Measurements from ENCODE around the gene MROH7. TPM values are rescaled to one million over a fixed set of nuclear protein-coding genes. Genes with fewer than 3 reads are reported as not detected.

The MROH7 gene
- total RNA-seq, 1 experiment from 2014 or later: not detected

GRCh38 chr1:54650417-54650816 is 8.8 kb downstream of the MROH7 start:
- no peak for DNase-seq (ENCODE audit: low spot score)

DNA sequence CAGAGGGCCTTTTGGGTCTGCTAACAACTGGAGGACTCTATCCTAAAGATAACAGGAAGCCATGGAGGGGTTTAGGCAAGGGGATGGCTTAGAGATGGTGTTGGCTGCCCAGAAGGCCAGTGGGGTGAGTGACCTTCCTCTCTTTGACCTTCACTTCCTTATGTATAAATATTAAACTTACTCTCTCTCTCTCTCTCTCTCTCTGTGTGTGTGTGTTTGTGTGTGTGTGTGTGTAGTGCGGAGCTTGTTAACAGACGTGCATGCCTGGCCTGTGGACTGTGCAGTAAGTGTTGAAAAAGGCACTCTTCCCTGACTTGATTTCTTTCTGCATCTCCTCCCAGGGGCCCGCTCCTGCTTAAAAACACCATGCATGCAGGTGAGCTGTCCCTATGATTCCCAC is 10.0 kb downstream of the MROH7 start:
- DNase-seq (ENCODE audit: low spot score): no peak

DNA sequence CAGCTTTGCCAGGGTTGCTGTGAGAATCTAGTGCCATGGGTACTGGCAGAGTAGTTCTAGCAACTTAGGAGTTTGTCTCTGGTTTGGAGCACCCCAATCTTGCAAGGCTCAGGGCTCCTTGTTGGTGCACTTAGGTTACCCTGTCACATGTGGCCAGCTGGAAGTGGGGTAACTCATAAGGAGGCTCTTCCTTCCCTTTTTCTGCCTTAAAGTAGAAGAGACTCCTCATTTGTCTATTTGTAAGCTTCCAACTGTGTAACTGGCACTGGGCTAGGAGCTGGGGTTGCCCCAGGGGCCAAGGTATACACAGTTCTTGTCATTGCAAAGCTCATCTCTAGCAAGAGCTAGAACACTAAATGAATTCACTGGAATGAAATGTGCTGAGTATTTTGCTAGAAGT is 10.6 kb downstream of the MROH7 start:
- no peak for DNase-seq (ENCODE audit: low spot score)

- no peak for DNase-seq (ENCODE audit: low spot score)
Observed at GRCh38 chr1:54653036-54653435, 11.4 kb downstream of the MROH7 start.

DNA sequence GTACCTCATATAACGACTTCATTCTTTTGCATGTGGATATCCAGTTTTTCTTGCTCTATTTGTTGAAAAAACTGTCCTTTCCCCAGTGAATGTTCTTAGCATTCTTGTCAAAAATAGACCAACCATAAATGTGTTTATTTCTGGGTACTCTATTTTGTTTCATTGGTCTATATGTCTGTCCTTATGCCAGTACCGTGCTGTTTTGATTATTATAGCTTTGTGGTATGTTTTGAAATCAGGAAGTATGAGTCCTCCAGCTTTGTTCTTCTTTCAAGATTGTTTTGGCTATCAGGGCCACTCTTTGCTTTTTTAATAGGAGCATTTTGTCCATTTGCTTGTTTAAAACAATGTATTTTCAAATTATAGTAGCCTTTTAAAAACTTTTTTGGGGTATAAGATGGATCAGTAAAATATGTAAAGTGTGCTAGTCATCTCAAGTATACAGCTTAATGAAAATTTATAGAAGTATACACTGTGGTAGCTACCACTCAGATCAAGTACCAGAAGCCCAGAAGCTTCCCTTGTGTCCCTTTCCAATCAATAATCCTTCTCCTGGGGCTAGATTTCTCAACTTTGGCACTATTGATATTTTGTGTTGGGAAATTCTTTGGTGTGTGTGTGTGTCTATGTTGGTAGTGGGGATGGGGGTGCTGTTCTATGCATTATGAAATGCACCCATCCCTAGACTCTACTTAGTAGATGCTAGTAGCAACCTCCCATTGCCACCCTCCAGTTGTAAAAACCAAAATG is 16.8 kb downstream of the MROH7 start:
- DNase-seq (ENCODE audit: low spot score): no peak

- DNase-seq (ENCODE audit: low spot score): no peak
Observed at GRCh38 chr1:54663725-54664124, 22.1 kb downstream of the MROH7 start.

DNA sequence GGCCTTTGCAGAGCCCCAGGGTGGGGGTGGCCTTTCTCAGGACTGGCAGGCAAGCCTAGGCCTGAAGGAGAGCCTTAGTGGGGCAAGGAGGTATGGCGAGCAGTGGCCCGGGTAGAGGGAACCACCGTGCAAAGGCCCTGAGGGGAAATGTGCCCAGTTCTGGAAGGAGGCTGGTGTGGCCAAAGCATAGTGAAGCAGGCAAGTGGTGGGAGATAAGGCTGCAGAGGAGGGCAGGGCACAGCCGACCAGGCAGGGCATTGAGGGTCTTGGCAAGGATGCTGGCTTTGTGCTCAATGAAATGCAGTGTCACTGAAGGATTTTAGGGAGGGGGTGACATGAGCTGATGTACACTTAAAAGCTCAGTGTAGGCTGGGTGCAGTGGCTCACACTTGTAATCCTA is 22.8 kb downstream of the MROH7 start:
- no peak for DNase-seq (ENCODE audit: low spot score)

- no peak for DNase-seq (ENCODE audit: low spot score)
Observed at GRCh38 chr1:54665852-54666251, 24.3 kb downstream of the MROH7 start.

DNA sequence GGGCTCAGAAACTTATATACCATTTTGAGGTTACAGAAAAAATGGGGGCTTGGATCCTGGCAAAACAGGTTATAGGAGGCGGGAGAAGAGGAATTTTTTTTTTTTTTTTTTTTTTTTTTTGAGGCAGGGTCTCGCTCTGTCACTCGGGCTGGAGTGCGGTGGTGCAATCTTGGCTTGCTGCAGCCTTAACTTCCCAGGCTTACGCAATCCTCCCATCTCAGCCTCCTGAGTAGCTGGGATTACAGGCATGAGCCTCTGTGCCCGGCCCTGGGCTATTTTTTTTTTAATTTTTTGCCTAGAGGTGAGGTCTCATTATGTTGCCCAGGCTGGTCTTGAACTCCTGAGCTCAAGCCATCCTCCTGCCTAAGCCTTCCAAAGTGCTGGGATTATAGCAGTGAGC is 24.7 kb downstream of the MROH7 start:
- DNase-seq (ENCODE audit: low spot score): no peak

- DNase-seq (ENCODE audit: low spot score): no peak
Observed at GRCh38 chr1:54667797-54668196, 26.2 kb downstream of the MROH7 start.

GRCh38 chr1:54668567-54668966 is 27.0 kb downstream of the MROH7 start:
- no peak for DNase-seq (ENCODE audit: low spot score)

GRCh38 chr1:54671985-54672608 is 30.5 kb downstream of the MROH7 start:
- peak; percentile 54 for DNase-seq (ENCODE audit: low spot score)

DNA sequence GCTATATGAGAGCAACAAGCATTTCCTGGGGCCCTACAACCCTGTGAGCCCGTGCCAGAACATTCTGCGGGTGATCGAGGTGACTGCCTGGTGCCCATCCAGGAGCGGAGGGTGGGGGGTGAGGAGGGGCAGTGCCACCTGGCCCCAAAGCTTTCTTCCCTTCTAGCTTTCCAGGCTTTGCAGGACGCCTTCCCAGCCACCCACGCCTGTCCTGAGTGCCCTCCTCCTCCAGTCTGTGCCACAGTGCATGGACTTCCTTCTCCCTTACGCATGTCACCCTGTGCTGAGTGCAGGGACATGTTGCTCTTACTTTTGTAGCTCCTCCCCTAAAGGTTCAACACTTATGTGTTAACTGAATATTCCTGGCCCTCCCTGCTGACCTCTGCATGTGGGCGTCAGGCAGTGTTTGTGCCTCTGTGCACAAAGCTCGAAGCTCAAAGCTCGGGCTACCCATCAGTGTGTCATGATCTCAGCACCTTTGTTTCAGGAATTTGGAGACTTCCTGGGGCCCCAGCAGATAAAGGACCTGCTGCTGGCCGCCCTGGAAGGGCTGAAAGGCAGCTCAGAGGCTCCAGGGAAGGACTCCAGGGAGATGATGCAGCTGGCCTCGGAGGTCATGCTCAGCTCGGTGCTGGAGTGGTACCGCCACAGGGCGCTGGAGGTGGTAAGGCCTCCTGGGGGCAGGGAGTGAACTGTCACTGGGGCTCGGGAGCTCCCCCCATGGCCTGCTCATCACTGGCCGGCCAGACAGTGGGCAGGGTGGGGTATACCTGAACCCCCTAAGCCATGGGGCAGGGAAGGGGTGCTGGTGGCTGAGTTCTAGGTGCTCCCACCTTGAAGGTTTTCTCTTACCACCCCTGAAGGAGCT is 37.4 kb downstream of the MROH7 start:
- DNase-seq (ENCODE audit: low spot score): no peak

GRCh38 chr1:54679706-54680105 is 38.1 kb downstream of the MROH7 start:
- no peak for DNase-seq (ENCODE audit: low spot score)

- no peak for DNase-seq (ENCODE audit: low spot score)
Observed at GRCh38 chr1:54680387-54680786, 38.8 kb downstream of the MROH7 start.

DNA sequence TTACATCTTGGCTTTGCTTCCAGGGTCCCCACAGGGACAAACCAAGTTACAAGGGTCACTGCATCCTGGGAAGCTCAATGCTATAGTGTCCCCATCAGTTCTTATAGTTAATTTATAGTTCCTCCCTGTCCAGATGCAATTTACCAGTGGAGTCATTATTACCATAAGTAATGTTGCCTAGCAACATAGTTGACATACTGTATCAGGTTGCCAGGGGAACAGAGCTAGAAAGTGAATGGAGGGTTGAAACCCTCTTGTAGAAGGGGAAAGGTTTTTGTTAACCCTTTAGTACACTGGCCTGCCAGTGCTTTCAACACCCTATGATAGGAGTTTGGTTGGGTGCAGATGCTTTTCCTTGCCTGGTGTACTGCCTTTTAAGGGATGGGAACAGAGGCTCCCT is 39.8 kb downstream of the MROH7 start:
- no peak for DNase-seq (ENCODE audit: low spot score)

GRCh38 chr1:54683453-54683852 is 41.9 kb downstream of the MROH7 start:
- DNase-seq (ENCODE audit: low spot score): no peak

DNA sequence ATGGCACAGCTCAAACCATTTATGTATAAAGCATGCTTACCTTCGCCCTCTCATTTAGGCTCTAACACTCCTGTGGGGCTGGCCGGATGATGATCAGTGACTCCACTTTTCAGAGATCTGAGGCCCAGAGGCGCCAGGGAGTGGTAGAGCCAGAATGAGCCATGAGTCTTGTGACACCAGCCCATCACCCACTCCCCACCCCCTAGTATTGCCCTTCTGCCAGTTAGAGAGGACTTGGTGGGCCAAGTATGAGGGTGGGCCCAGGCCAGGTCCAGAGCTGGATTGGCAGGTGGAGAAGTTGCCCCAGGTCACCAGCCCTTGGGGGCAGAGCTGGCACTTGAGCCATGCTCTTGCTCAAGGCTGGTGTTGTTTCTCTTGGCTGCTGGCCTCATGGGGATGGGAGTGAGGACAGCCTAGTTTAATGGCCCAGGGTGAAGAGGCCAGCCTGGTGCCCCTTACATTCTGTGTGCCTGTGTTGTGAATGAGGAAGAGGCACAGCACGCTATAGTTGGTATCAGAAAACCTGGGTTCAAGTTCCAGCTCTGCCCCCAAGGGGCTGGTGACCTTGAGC is 43.8 kb downstream of the MROH7 start:
- DNase-seq (ENCODE audit: low spot score): no peak

GRCh38 chr1:54686155-54686554 is 44.6 kb downstream of the MROH7 start:
- DNase-seq (ENCODE audit: low spot score): no peak

- no peak for DNase-seq (ENCODE audit: low spot score)
Observed at GRCh38 chr1:54694771-54695170, 53.2 kb downstream of the MROH7 start.

- no peak for DNase-seq (ENCODE audit: low spot score)
Observed at GRCh38 chr1:54695221-54695620, 53.6 kb downstream of the MROH7 start.

- DNase-seq (ENCODE audit: low spot score): no peak
Observed at GRCh38 chr1:54695764-54696163, 54.2 kb downstream of the MROH7 start.

All from A172 (cell line).